ENCODE measurements around the gene TMUB1. TPM values are rescaled to one million over a fixed set of nuclear protein-coding genes. Genes with fewer than 3 reads are reported as not detected.

Gene TMUB1
- total and polyA plus RNA-seq, 11 donors = 21.8 to 82.6 (median 37.9) TPM

DNA sequence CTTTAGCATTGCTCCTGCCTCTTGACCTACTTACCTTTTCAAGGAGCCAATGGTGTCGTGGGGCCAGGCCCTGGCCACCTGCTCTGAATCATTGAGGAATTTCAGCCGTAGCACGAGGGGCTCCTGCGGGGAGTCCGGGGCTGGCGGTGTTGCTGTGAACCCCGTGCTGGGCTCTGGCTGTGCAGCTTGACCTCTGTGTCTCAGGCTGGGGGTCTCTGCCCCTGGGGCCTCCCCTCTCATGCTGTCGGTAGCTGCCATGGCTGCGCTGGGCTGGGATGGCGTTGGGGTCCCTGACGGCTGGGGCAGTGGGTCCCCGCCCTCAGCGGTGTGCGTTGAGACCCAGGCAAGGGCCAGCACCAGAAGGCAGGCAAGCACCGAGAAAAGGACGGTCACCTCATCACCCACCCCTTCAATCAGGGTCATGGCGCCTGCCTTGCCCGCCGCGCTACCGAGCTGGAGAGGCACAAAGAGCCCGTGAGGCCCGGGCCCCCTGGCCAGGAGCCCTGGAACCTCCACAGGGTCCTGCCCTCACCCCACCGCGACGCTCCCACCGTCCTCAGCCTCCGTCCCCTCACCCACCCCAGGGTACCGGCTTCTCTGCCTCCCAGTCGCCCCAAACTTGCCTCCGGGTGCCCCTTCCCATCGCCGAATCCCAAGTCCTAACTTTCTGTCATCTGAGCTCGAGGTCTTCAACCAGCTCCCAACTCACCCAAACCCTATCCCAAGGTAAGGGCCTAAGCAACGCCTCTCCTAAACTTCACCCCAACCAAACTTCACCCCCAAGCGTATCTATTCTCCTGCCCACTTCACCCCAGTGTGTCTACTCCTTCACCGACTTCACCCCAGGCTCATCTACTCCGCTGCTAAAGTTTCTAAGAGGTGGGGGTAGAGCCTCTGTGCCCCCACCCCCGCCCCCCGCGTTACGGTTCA is 887 bp downstream of the TMUB1 start:
- 47 to 58% (median 55%) methylated on average over 26 to 42 of the region's 42 CpGs for WGBS, 4 donors
- intact Hi-C loops (cut with DNase I) = loop anchor here in 1 of 10 donors (2.0 kb wide), 1 partner anchor 24 kb away; the partner anchor contains the start of gene SLC4A2
- no peaks in the 10 kb centered on the region for H3K27me3 ChIP-seq
- TF ChIP-seq, protein P1, sequence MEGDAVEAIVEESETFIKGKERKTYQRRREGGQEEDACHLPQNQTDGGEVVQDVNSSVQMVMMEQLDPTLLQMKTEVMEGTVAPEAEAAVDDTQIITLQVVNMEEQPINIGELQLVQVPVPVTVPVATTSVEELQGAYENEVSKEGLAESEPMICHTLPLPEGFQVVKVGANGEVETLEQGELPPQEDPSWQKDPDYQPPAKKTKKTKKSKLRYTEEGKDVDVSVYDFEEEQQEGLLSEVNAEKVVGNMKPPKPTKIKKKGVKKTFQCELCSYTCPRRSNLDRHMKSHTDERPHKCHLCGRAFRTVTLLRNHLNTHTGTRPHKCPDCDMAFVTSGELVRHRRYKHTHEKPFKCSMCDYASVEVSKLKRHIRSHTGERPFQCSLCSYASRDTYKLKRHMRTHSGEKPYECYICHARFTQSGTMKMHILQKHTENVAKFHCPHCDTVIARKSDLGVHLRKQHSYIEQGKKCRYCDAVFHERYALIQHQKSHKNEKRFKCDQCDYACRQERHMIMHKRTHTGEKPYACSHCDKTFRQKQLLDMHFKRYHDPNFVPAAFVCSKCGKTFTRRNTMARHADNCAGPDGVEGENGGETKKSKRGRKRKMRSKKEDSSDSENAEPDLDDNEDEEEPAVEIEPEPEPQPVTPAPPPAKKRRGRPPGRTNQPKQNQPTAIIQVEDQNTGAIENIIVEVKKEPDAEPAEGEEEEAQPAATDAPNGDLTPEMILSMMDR (IDR thresholded peaks at IDR 0.05) = no peak
- no peak for TF ChIP-seq POLR2A (IDR thresholded peaks at IDR 0.05)
- peaks cover 0 to under 1% (median 0%) of the 10 kb centered on the region in 9 donors for H3K36me3 ChIP-seq
- H3K4me1 ChIP-seq = peaks cover 20 to 73% (median 57%) of the 10 kb centered on the region in 12 donors
- ATAC-seq = no peak
- H3K27ac ChIP-seq = peak overlapping the region; percentile 78 to 99 (median 94)
- peak in 1 of 5 donors; percentile 63 for DNase-seq
- H3K4me3 ChIP-seq = peak overlapping the region; percentile 72 to 99 (median 92)
- no peaks in the 10 kb centered on the region for H3K9me3 ChIP-seq

GRCh38 chr7:151081170-151082101 is 1.9 kb downstream of the TMUB1 start:
- Histone ChIP-seq H3K4me1 (peaks cover 20 to 77% (median 63%) of the 10 kb centered on the region in 12 donors), H3K36me3 (peaks cover 0 to 10% (median under 1%) of the 10 kb centered on the region in 9 donors), H3K4me3 (peak overlapping the region; percentile 22 to 99 (median 94)), H3K27ac (peak overlapping the region; percentile 85 to 99 (median 94)), H3K27me3 (no peaks in the 10 kb centered on the region), H3K9me3 (no peaks in the 10 kb centered on the region)
- ATAC-seq = peak in 2 of 4 donors; percentile 4 to 21
- TF ChIP-seq POLR2A (IDR thresholded peaks at IDR 0.05) = no peak
- TF ChIP-seq, protein P1 (IDR thresholded peaks at IDR 0.05) = no peak
- WGBS, 4 donors = 11 to 29% (median 23%) methylated on average over 41 to 64 of the region's 64 CpGs
- peak in 2 of 5 donors; percentile 63 to 76 for DNase-seq
- intact Hi-C loops (cut with DNase I) = loop anchor here in 4 of 10 donors (2.0 kb wide), 2 partner anchors 21 to 23 kb away; partner anchors contain the start of gene SLC4A2 (in 3 of the 4)

- intact Hi-C loops (cut with DNase I) = loop anchor here in 4 of 10 donors (1.0 to 2.0 kb wide), 3 partner anchors 20 to 22 kb away; partner anchors contain the start of gene SLC4A2 (in 2 of the 4)
- peaks cover 20 to 76% (median 59%) of the 10 kb centered on the region in 12 donors for H3K4me1 ChIP-seq
- ATAC-seq = peak; percentile 78 to 84 (median 82)
Observed at GRCh38 chr7:151080522-151081169, 2.6 kb downstream of the TMUB1 start, which contains the start of gene FASTK. Gene FASTK (minus strand): TSS chr7:151080809. CDS start chr7:151080766, 43 bp downstream.

More at GRCh38 chr7:151080522-151081169, 2.6 kb downstream of the TMUB1 start, which contains the start of gene FASTK:
- no peaks in the 10 kb centered on the region for H3K27me3 ChIP-seq
- H3K4me3 ChIP-seq = peak within 1 kb of the TSS; percentile 72 to 99 (median 94)
- DNase-seq = peak; percentile 92 to 96 (median 94)
- TF ChIP-seq, protein P1 (IDR thresholded peaks at IDR 0.05) = no peak
- TF ChIP-seq POLR2A (IDR thresholded peaks at IDR 0.05) = peak in 1 of 2 donors; percentile 86
- no peaks in the 10 kb centered on the region for H3K9me3 ChIP-seq
- 1 to 2% (median 1%) methylated on average over 52 to 66 of the region's 66 CpGs for WGBS, 4 donors
- H3K27ac ChIP-seq = peak within 1 kb of the TSS; percentile 85 to 99 (median 94)
- H3K36me3 ChIP-seq = peaks cover 0 to 18% (median 9%) of the 10 kb centered on the region in 9 donors

Data from heart left ventricle (tissue), 16 donors.